Measurements from ENCODE around the gene FAM171A2.
"Not testable (repeated sequence)": the region's sequence is repeated elsewhere in the genome, so short reads cannot be mapped to it uniquely, and the experiment has no call there.

The FAM171A2 gene

GRCh38 chr17:44344939-44345453 lies 18.7 kb downstream of the FAM171A2 start, which contains the start of gene GRN:
TSS of gene GRN (plus strand) at chr17:44345302. CDS start at chr17:44349165, 3,863 bp downstream.
- DNase-seq: peak; percentile 95 to 96

GRCh38 chr17:44343510-44344209 lies 20.0 kb downstream of the FAM171A2 start:
- no peak for DNase-seq

- not testable (repeated sequence) for DNase-seq
Observed at GRCh38 chr17:44340553-44340952, 23.1 kb downstream of the FAM171A2 start.

DNA sequence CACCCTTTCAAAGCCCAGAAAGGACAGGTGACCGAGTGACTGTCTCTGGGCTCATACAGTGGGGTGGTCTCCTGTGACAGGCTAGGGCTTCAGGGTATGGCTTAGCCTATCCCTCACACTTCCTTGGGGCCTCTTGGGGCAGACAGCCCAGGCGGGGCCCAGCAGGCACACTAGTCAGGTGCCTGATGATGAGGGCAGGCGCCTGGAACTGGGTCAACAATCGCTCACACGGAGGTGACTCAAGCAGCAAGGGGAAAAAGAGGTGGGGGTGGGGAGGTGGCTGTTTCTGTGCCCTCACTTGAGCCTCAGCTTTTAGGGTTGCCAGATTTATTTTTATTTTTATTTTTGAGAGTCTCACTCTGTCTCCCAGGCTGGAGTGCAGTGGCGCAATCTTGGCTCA lies 25.0 kb downstream of the FAM171A2 start:
- no peak for DNase-seq

GRCh38 chr17:44335968-44336367 lies 27.7 kb downstream of the FAM171A2 start:
- no peak for DNase-seq

- DNase-seq: no peak
Observed at GRCh38 chr17:44335564-44335963, 28.1 kb downstream of the FAM171A2 start.

DNA sequence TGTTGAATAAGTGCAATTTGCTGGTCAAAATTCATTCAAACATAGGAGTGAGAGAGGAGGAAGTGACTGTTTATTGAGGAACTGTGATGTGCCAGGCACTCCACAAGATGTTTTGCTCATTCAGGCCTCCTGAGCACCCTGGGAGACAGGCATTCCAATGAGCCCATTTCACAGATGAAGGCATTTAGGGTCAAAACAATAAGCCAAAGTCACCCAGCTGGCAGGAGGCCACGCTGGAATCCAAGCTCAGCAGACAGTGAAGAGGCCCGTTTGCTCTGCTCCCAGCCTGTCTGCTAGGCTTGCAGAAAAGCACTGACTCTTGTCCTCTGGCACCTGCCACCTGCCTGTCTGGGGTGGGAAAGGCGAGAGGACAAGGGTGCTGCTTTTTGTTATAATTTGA lies 28.9 kb downstream of the FAM171A2 start:
- DNase-seq: no peak

DNA sequence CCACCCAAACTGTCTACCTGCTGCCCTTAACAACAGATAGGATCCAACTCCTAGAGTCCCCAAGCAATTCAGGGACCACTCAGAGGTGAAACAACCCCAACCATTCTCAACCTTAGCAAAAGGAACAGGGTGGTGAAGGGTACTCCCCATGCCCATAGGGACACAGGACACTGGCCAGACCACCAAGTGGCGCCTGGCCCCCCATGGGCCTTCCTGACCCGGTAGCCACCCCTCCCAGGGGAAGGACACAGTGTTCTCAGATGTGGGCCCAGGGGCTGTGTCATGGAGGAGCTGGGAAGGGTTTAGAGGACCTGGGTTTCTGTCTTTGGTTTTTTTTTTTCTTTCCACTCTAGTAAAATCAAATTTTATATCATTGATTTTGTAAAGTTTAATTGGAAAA lies 29.3 kb downstream of the FAM171A2 start:
- DNase-seq: no peak

- DNase-seq: no peak
Observed at GRCh38 chr17:44333371-44333770, 30.3 kb downstream of the FAM171A2 start.

DNA sequence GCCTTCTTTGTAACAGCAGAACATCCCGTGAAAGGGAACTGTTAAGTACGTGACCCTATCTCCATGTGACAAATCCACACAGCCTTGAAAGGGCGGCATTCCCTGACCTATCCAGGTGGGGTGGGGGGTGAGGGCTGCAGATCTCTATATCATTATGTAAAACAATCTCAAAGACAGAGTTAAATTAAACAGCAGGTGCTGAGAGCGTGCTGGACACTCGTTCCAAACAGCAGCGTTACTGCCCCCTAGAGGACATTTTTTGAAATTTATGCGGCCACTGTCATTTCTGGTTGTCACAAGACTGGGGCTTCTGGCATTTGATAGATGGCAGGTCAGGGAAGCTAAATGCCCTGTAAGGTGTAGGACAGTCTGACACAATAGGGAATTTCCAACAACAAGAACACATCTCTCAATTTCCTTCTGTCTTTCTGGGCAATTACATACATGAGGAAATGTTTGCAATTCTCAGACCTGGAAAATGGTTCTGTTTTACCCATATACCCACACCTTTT lies 32.3 kb downstream of the FAM171A2 start:
- DNase-seq: peak; percentile 43 to 80

DNA sequence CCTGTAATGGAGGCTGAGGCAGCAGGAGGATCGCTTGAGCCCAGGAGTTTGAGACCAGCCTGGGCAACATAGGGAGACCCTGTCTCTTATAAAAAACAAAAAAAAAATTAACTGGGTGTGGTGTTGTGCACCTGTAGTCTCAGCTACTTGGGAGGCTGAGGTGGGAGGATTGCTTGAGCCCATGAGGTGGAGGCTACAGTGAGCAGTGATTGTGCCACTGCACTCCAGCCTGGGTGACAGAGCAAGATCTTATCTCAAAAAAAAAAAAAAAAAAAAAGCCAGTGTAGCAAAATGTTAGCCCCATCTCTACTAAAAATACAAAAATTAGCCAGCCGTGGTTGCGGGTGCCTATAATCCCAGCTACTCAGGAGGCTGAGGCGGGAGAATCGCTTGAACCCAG lies 33.4 kb downstream of the FAM171A2 start:
- DNase-seq: not testable (repeated sequence)

DNA sequence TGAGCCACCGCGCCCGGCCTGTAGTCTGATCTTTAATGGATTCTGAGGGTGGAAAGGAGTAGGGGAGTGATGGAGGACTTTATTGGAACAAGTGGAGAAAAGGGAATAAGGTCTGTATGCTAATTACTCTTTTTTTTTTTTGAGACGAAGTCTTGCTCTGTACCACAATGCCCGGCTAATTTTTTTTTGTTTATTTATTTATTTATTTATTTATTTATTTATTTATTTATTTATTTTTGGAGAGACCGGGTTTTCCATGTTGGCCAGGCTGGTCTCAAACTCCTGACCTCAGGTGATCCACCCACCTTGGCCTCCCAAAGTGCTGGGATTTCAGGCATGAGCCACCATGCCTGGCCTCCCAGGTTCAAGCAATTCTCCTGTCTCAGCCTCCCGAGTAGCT lies 34.1 kb downstream of the FAM171A2 start:
- DNase-seq: not testable (repeated sequence)

- no peak for DNase-seq
Observed at GRCh38 chr17:44327715-44328449, 35.8 kb downstream of the FAM171A2 start.

GRCh38 chr17:44326861-44327444 lies 36.7 kb downstream of the FAM171A2 start:
- DNase-seq: peak; percentile 73 to 94

DNA sequence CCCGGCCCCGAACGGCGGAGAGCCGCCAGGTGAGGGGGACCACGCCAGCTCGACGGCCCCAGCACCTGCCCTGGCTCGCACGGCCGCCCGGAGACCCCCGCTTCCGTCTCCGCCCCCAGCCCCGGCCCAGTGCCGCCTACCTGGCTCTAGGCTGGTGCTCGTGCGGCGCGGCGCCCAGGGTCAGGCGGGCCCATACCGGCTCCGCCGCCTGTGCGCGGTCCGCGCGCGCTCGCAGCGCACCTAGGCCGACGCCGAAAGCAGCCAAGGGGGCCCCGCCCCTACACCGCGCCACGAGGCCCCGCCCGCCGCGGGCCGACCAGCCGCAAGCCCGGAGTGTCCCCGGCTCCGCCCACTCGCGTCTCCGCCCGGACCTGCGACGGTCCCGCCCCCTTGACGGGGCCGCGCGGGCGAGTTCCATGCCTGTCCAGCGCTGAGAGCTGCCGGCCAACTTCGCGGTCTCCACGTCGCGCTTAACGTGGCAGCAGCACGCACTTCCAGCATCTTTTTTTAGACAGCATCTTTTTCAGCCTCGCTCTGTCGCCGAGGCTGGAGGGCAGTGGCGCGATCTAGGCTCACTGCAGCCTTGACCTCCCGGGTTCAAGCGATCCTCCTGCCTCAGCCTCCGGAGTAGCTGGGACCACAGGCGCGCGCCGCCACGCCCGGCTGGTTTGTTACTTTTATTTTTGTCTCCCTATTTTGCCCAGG lies 38.9 kb downstream of the FAM171A2 start, which contains the start of gene SLC25A39:
TSS of gene SLC25A39 (minus strand) at position 253 of the 705 bp plus-strand sequence. CDS start 1,261 bp downstream, outside the sequence.
- peak; percentile 60 to 96 for DNase-seq

GRCh38 chr17:44324092-44324570 lies 39.5 kb downstream of the FAM171A2 start:
- no peak for DNase-seq

GRCh38 chr17:44323359-44324091 lies 40.1 kb downstream of the FAM171A2 start:
- DNase-seq: no peak

GRCh38 chr17:44322236-44322895 lies 41.3 kb downstream of the FAM171A2 start:
- no peak for DNase-seq

DNA sequence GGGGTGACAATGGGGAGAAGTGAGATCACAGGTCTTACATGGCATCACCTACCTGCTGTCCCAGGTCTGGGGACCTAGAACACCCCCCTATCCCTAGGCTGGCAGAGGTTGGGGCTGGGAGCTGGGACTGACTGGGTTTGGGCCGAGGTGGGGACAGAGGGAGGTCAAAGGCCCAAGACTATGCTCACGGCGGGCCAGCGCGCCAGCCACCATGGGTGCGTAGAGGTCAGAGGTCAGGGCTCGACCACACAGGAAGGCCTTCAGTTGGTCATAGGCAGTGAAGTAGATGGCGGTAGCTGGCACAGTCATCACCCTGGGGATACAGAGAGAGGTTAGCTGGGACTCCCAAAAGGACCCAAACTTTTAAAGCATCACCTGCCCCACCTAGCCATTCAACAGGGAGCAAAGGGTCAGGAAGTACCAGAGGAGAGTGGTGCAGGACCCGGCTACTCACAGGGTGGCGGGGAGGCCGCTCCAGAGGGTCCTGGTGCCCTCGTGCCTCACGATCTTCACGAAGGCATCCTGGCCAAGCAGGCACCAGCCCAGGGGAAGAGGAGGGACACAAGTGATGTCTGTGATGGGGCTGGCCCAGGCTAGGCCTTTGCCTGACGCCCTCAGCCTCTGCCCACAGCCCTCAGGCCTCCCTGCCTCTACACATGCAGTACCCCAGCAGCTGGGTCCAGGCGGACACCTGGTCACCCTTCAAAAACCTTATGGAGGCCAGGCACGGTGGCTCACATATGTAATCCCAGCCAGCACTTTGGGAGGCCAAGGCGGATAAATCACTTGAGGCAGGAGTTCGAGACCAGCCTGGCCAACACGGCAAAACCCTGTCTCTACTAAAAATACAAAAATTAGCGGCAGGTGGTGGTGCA lies 42.2 kb downstream of the FAM171A2 start:
- no peak for DNase-seq

DNA sequence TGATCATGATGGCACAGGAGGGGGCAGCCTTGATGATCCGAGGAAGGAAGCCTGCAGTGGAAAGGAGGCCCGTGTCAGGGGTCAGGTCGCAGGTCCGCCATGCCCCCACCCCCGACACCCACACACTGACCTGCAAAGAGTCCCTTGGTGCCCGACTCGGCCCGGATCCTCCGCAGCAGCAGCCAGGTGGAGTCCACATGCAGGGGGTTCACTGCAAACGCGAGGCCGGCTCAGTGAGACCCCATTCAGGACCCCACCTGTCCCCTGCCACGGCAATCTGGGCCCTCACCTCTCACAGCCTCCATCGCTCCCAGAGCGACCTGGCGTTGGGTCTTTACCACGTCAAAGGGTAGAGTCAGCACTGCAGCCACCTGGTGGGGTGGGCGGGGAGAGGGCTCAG lies 43.6 kb downstream of the FAM171A2 start:
- no peak for DNase-seq
